HCT116 (cell line): ENCODE data around the gene LIM2. TPM values are rescaled to one million over a fixed set of nuclear protein-coding genes. Genes with fewer than 3 reads are reported as not detected.
A peak's percentile ranks its signal among the peaks of the same experiment; 100 is the strongest.

ENCODE experiments used
- ELF1 ChIP-seq: IDR thresholded peaks from 2 replicates; pipeline ENCODE4 v1.6.1; 2012; ENCODE audit warnings: low read depth, borderline replicate concordance
- EZH2 ChIP-seq: fragments of 200-600 bp; sonication (generic); IDR thresholded peaks from 2 replicates; pipeline ENCODE4 v1.6.1; 2017; ENCODE audit warnings: antibody characterized with exemption, mixed run types
- FOSL1 ChIP-seq: IDR thresholded peaks from 2 replicates; pipeline ENCODE4 v1.6.1; 2012; ENCODE audit warnings: low read depth
- MAX ChIP-seq: IDR thresholded peaks from 2 replicates; pipeline ENCODE4 v1.6.1; 2012
- RAD21 ChIP-seq: IDR thresholded peaks from 2 replicates; pipeline ENCODE4 v1.6.1; 2012; ENCODE audit warnings: low read depth, mild to moderate bottlenecking
- REST ChIP-seq: IDR thresholded peaks from 2 replicates; pipeline ENCODE4 v1.6.1; 2012; ENCODE audit warnings: low read depth
- SIN3A ChIP-seq: IDR thresholded peaks from 2 replicates; pipeline ENCODE4 v1.6.1; 2012; ENCODE audit warnings: low read depth
- YY1 ChIP-seq: IDR thresholded peaks from 2 replicates; pipeline ENCODE4 v1.6.1; 2011; ENCODE audit warnings: low read length, low read depth, moderate library complexity, mild to moderate bottlenecking; ENCODE audit not compliant: insufficient replicate concordance; ENCODE audit errors: extremely low read depth
- ZBTB33 ChIP-seq: IDR thresholded peaks from 2 replicates; pipeline ENCODE4 v1.6.1; 2011; ENCODE audit warnings: mild to moderate bottlenecking, low read length, moderate library complexity; ENCODE audit not compliant: insufficient replicate concordance; ENCODE audit errors: extremely low read depth
- total RNA-seq: library from RNA; stranded (reverse); gene quantifications from one replicate; pipeline ENCODE4 v1.2.1, GENCODE V29; 2021; ENCODE audit not compliant: unreplicated experiment

Gene LIM2
- total RNA-seq, 1 experiment from 2014 or later: not detected

GRCh38 chr19:51339687-51340656 lies 47.8 kb downstream of the LIM2 start (continued):
- TF ChIP-seq ELF1: no peak
- TF ChIP-seq FOSL1: no peak
- TF ChIP-seq MAX: peak; percentile 90
- TF ChIP-seq YY1: no peak
- no peak for TF ChIP-seq SIN3A
- TF ChIP-seq EZH2: no peak
- TF ChIP-seq ZBTB33: no peak
- TF ChIP-seq REST: no peak
- peak; percentile 22; the same call in 1 of the 2 replicates for TF ChIP-seq RAD21
- TF ChIP-seq, all 23 proteins: peak for 7
